GM23338 (cell line): Measurements from ENCODE around the gene SND1. TPM values are rescaled to one million over a fixed set of nuclear protein-coding genes. Genes with fewer than 3 reads are reported as not detected.
A peak's percentile ranks its signal among the peaks of the same experiment; 100 is the strongest.

Source experiments
- ATAC-seq: fragments of 200-7000 bp; cut with Tn5 transposase; 3 replicates; pipeline ENCODE4 v1.9.1; 2020
- DNase-seq: peaks from one replicate; pipeline ENCODE4 v3.0.0-alpha.2; 2015; ENCODE audit warnings: low spot score
- H2AFZ ChIP-seq: fragments of 200-600 bp; sonication (generic); 2 replicates; pipeline ENCODE4 v1.8.0; 2016; ENCODE audit warnings: antibody characterized with exemption, mild to moderate bottlenecking, moderate library complexity
- H3F3A ChIP-seq: fragments of 200-600 bp; sonication (generic); replicated peaks from 2 replicates; pipeline ENCODE4 v1.8.0; 2017; ENCODE audit warnings: antibody characterized with exemption, mixed run types, low read depth
- H3K27ac ChIP-seq: fragments of 200-600 bp; sonication (generic); 2 replicates; pipeline ENCODE4 v1.6.1; 2016; ENCODE audit warnings: low read depth
- H3K27me3 ChIP-seq: fragments of 200-600 bp; sonication (generic); 2 replicates; pipeline ENCODE4 v1.8.0; 2016; ENCODE audit warnings: mild to moderate bottlenecking, mixed run types, moderate library complexity; ENCODE audit not compliant: insufficient read depth
- H3K36me3 ChIP-seq: fragments of 200-600 bp; sonication (generic); 2 replicates; pipeline ENCODE4 v1.8.0; 2016; ENCODE audit warnings: mild to moderate bottlenecking; ENCODE audit not compliant: insufficient read depth
- H3K4me1 ChIP-seq: fragments of 200-600 bp; sonication (generic); 2 replicates; pipeline ENCODE4 v1.8.0; 2016; ENCODE audit warnings: mild to moderate bottlenecking, moderate library complexity; ENCODE audit not compliant: insufficient read depth
- H3K4me2 ChIP-seq: fragments of 200-600 bp; sonication (generic); 2 replicates; pipeline ENCODE4 v1.7.1; 2017; ENCODE audit warnings: mixed run types
- H3K4me3 ChIP-seq: fragments of 200-600 bp; sonication (generic); 2 replicates; pipeline ENCODE4 v1.6.1; 2016; ENCODE audit warnings: mixed run types
- H3K79me2 ChIP-seq: fragments of 200-600 bp; sonication (generic); replicated peaks from 2 replicates; pipeline ENCODE4 v1.8.0; 2017; ENCODE audit warnings: mild to moderate bottlenecking; ENCODE audit not compliant: insufficient read depth
- H3K9me2 ChIP-seq: fragments of 200-600 bp; sonication (generic); 2 replicates; pipeline ENCODE4 v1.8.0; 2017; ENCODE audit not compliant: insufficient read depth
- H4K20me1 ChIP-seq: fragments of 200-600 bp; sonication (generic); replicated peaks from 2 replicates; pipeline ENCODE4 v1.8.0; 2017; ENCODE audit warnings: mild to moderate bottlenecking; ENCODE audit not compliant: insufficient read depth
- H3K27ac Mint-ChIP-seq: 2 replicates; pipeline ENCODE4 v1.8.0; 2020; ENCODE audit warnings: inconsistent platforms, mild to moderate bottlenecking, moderate library complexity, mixed read lengths
- H3K27me3 Mint-ChIP-seq: 3 replicates; pipeline ENCODE4 v1.8.0; 2022; ENCODE audit warnings: low read depth, mild to moderate bottlenecking, moderate library complexity, mixed read lengths, inconsistent platforms; ENCODE audit not compliant: insufficient read depth, poor library complexity
- H3K36me3 Mint-ChIP-seq: 3 replicates; pipeline ENCODE4 v1.8.0; 2021; ENCODE audit warnings: low read depth, mild to moderate bottlenecking, inconsistent platforms, moderate library complexity, mixed read lengths
- H3K4me1 Mint-ChIP-seq: 3 replicates; pipeline ENCODE4 v1.8.0; 2020; ENCODE audit warnings: mild to moderate bottlenecking, inconsistent platforms, mixed read lengths
- H3K4me3 Mint-ChIP-seq: 3 replicates; pipeline ENCODE4 v1.8.0; 2021; ENCODE audit warnings: moderate library complexity, mild to moderate bottlenecking, inconsistent platforms, mixed read lengths
- H3K9me3 Mint-ChIP-seq: 3 replicates; pipeline ENCODE4 v1.8.0; 2020; ENCODE audit warnings: moderate library complexity, mild to moderate bottlenecking, inconsistent platforms, mixed read lengths
- CREB1 ChIP-seq: fragments of 250-450 bp; sonication (Bioruptor Pico); IDR thresholded peaks from 2 replicates; pipeline ENCODE4 v1.5.0; 2020; ENCODE audit warnings: low read depth, mild to moderate bottlenecking, moderate library complexity
- ETS1 ChIP-seq: IDR thresholded peaks from 2 replicates; pipeline ENCODE4 v1.6.1; 2016; ENCODE audit warnings: antibody characterized with exemption
- EZH2 ChIP-seq: fragments of 200-600 bp; sonication (generic); IDR thresholded peaks from one replicate; pipeline ENCODE4 v1.8.0; 2017; ENCODE audit warnings: antibody characterized with exemption, mild to moderate bottlenecking, low read depth; ENCODE audit not compliant: unreplicated experiment
- EZH2phosphoT487 ChIP-seq: fragments of 200-600 bp; sonication (generic); IDR thresholded peaks from one replicate; pipeline ENCODE4 v1.8.1; 2018; ENCODE audit warnings: antibody characterized with exemption; ENCODE audit not compliant: unreplicated experiment
- JUNB ChIP-seq: IDR thresholded peaks from one replicate; pipeline ENCODE4 v1.6.1; 2016; ENCODE audit warnings: antibody characterized with exemption; ENCODE audit not compliant: unreplicated experiment
- NANOG ChIP-seq: IDR thresholded peaks from 2 replicates; pipeline ENCODE4 v1.6.1; 2016; ENCODE audit warnings: antibody characterized with exemption, borderline replicate concordance
- POLR2AphosphoS5 ChIP-seq: IDR thresholded peaks from 2 replicates; pipeline ENCODE4 v1.6.1; 2016; ENCODE audit warnings: antibody characterized with exemption, low read depth
- REST ChIP-seq: IDR thresholded peaks from one replicate; pipeline ENCODE4 v1.6.1; 2018; ENCODE audit warnings: antibody characterized with exemption; ENCODE audit not compliant: unreplicated experiment
- STAT1 ChIP-seq: IDR thresholded peaks from one replicate; pipeline ENCODE4 v1.6.1; 2016; ENCODE audit warnings: antibody characterized with exemption; ENCODE audit not compliant: unreplicated experiment
- ZNF114 ChIP-seq: fragments of 250-450 bp; sonication (Bioruptor Pico); IDR thresholded peaks from 2 replicates; pipeline ENCODE4 v1.5.0; 2020; ENCODE audit warnings: mild to moderate bottlenecking, moderate library complexity
- ZNF331 ChIP-seq: fragments of 250-450 bp; sonication (Bioruptor Pico); IDR thresholded peaks from 2 replicates; pipeline ENCODE4 v1.5.0; 2020; ENCODE audit warnings: low read depth, mild to moderate bottlenecking, moderate library complexity
- polyA plus RNA-seq: library from polyadenylated mRNA; unstranded; fragments of >200 nt; fragmentation: Nextera tagmentation; extraction: Ambion mirVana; gene quantifications from 2 replicates; pipeline ENCODE4 v1.2.1, GENCODE V29; 2016
- total RNA-seq: library from RNA; depleted of rRNA; stranded (reverse); fragments of >200 nt; shearing (Covaris generic); gene quantifications from 2 replicates; pipeline ENCODE4 v1.2.3, GENCODE V29; 2014

Gene SND1
- total and polyA plus RNA-seq, 2 experiments from 2014 or later, result 107 to 254 TPM

GRCh38 chr7:127888825-127889224 is 236.8 kb downstream of the SND1 start:
- H2AFZ ChIP-seq, result no peak overlapping the region
- no peaks in the 10 kb centered on the region for H3K9me3 Mint-ChIP-seq
- no peaks in the 10 kb centered on the region for H3K27me3 Mint-ChIP-seq
- H4K20me1 ChIP-seq, result peaks cover 4% of the 10 kb centered on the region
- peaks cover 30% of the 10 kb centered on the region for H3K36me3 Mint-ChIP-seq
- no peak overlapping the region for H3K4me2 ChIP-seq
- DNase-seq, result no peak
- H3K36me3 ChIP-seq, result peaks cover 13% of the 10 kb centered on the region; the same call in 1 of the 2 replicates
- peaks cover 45% of the 10 kb centered on the region for H3K4me1 ChIP-seq
- H3K27me3 ChIP-seq, result no peaks in the 10 kb centered on the region
- ATAC-seq, result no peak
- H3K4me3 Mint-ChIP-seq, result no peak overlapping the region
- H3K4me1 Mint-ChIP-seq, result peaks cover 61% of the 10 kb centered on the region
- no peak overlapping the region for H3K4me3 ChIP-seq
- no peaks in the 10 kb centered on the region for H3F3A ChIP-seq
- TF ChIP-seq ZNF114 (CRISPR knock-in tag) (no peak), CREB1 (CRISPR knock-in tag) (no peak), STAT1 (no peak), JUNB (no peak), POLR2AphosphoS5 (no peak)
- H3K27ac Mint-ChIP-seq, result no peak overlapping the region
- H3K9me2 ChIP-seq, result no peaks in the 10 kb centered on the region
- peaks cover 38% of the 10 kb centered on the region for H3K79me2 ChIP-seq
- no peak overlapping the region; the same call in 1 of the 2 replicates for H3K27ac ChIP-seq

- Histone ChIP-seq H3K27ac (no peak overlapping the region), H3K79me2 (peaks cover 38% of the 10 kb centered on the region), H3K4me1 (peaks cover 52% of the 10 kb centered on the region), H4K20me1 (peaks cover 4% of the 10 kb centered on the region), H3K36me3 (peaks cover 13% of the 10 kb centered on the region; the same call in 1 of the 2 replicates), H3K4me3 (no peak overlapping the region), H3K4me2 (no peak overlapping the region), H3K27me3 (no peaks in the 10 kb centered on the region), H2AFZ (no peak overlapping the region), H3F3A (no peaks in the 10 kb centered on the region), H3K9me2 (no peaks in the 10 kb centered on the region)
- Mint-ChIP-seq H3K4me3 (no peak overlapping the region), H3K36me3 (peaks cover 30% of the 10 kb centered on the region), H3K9me3 (no peaks in the 10 kb centered on the region), H3K4me1 (peaks cover 63% of the 10 kb centered on the region), H3K27ac (no peak overlapping the region), H3K27me3 (peaks cover under 1% of the 10 kb centered on the region)
- ATAC-seq (no peak), DNase-seq (no peak)
- TF ChIP-seq REST (no peak), ZNF331 (CRISPR knock-in tag) (no peak), STAT1 (no peak), CREB1 (CRISPR knock-in tag) (no peak)
Measured at GRCh38 chr7:127889677-127890076, 237.7 kb downstream of the SND1 start.

GRCh38 chr7:127890726-127891125 is 238.7 kb downstream of the SND1 start:
- ATAC-seq (no peak), DNase-seq (no peak)
- H3K4me3 ChIP-seq, result no peak overlapping the region
- H3K36me3 ChIP-seq, result peaks cover 13% of the 10 kb centered on the region; the same call in 1 of the 2 replicates
- Mint-ChIP-seq H3K36me3 (peaks cover 30% of the 10 kb centered on the region), H3K9me3 (no peaks in the 10 kb centered on the region), H3K4me1 (peaks cover 55% of the 10 kb centered on the region), H3K27me3 (peaks cover 2% of the 10 kb centered on the region), H3K4me3 (no peak overlapping the region), H3K27ac (peak overlapping the region; percentile 29)
- no peaks in the 10 kb centered on the region for H3K9me2 ChIP-seq
- H3K4me1 ChIP-seq, result peaks cover 53% of the 10 kb centered on the region
- H3K27ac ChIP-seq, result no peak overlapping the region
- H3K4me2 ChIP-seq, result no peak overlapping the region
- H4K20me1 ChIP-seq, result peaks cover 4% of the 10 kb centered on the region
- no peaks in the 10 kb centered on the region for H3F3A ChIP-seq
- peaks cover 39% of the 10 kb centered on the region for H3K79me2 ChIP-seq
- H3K27me3 ChIP-seq, result no peaks in the 10 kb centered on the region
- H2AFZ ChIP-seq, result no peak overlapping the region
- no peak for TF ChIP-seq REST
- no peak for TF ChIP-seq JUNB
- TF ChIP-seq STAT1, result no peak
- TF ChIP-seq CREB1 (CRISPR knock-in tag), result no peak
- TF ChIP-seq NANOG, result no peak
- no peak for TF ChIP-seq ZNF114 (CRISPR knock-in tag)
- TF ChIP-seq ETS1, result no peak
- no peak for TF ChIP-seq EZH2
- no peak for TF ChIP-seq ZNF331 (CRISPR knock-in tag)
- no peak for TF ChIP-seq EZH2phosphoT487
- no peak for TF ChIP-seq POLR2AphosphoS5
